CD4-positive, alpha-beta T cell treated with Interleukin-4 for 1 hour (primary cell): Measurements from ENCODE around the gene RPH3AL.
"Not testable (repeated sequence)": the region's sequence is repeated elsewhere in the genome, so short reads cannot be mapped to it uniquely, and the experiment has no call there.

Source experiments
- DNase-seq, 2 donors: peaks; one replicate each; pipeline ENCODE4 v3.0.0-alpha.2; 2020 to 2022

The RPH3AL gene

DNA sequence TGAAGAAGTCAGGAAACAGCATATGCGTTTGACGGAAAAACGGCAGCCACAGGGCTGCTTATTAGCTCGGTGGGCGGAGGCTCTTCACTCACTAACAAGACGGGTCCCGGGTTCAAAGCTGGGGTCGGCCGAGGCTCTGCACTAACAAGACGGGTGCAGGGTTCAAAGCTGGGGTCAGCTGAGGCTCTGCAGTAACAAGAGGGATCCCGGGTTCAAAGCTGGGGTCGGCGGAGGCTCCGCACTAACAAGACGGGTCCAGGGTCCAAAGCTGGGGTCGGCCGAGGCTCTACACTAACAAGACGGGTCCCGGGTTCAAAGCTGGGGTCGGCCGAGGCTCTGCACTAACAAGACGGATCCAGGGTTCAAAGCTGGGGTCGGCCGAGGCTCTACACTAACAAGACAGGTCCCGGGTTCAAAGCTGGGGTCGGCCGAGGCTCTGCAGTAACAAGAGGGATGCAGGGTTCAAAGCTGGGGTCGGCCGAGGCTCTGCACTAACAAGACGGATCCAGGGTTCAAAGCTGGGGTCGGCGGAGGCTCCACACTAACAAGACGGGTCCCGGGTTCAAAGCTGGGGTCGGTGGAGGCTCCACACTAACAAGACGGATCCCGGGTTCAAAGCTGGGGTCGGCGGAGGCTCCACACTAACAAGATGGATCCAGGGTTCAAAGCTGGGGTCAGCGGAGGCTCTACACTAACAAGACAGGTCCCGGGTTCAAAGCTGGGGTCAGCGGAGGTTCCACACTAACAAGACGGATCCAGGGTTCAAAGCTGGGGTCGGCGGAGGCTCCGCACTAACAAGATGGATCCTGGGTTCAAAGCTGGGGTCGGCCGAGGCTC lies 117.4 kb downstream of the RPH3AL start:
- not testable (repeated sequence) for DNase-seq

- not testable (repeated sequence) for DNase-seq
These were observed 118.2 kb downstream of the RPH3AL start for GRCh38 chr17:234163-234993.

- DNase-seq, result peak in 1 of 2 donors; percentile 11
These were observed 119.1 kb downstream of the RPH3AL start for GRCh38 chr17:233473-233941.

DNA sequence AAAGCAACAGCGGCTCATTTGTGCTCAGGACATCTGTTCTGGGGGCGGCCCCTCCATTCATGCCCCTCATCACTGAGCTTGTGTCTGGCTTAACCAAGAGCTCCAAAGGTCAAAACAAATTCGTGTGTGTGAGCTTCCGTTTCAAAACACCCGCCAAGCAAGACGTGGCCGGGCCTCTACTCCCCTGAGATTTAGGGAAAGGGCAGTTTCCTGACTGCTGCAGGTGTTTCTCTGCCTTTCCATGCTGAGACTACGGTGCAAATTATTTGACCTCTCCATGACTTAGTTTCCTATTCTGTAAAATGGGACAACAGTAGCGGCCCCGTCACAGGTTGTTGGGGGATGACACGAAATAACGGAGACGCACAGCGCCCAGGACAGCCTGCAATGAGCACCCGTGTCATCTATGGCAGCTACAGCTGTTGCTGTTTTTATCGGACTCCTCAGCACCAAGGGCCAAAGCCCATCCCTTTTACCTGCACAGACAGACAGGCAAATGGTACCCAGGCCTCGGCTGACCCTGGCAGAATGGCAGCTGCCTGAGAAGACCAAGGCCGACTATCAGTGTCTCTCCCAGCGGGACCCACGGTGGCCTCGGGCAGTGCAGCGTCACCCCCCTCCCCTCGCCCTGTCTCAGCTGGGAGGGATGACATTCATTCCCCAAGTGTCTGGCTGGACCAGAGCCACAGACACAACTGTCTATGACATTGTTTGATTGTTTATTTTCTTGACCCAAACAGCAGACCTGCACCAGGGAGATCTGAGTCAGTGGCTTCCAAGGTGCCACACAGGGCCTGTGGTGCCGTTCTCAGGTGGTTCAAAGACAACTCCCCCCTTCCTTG lies 120.4 kb downstream of the RPH3AL start:
- peak in 1 of 2 donors; percentile 9 for DNase-seq

DNA sequence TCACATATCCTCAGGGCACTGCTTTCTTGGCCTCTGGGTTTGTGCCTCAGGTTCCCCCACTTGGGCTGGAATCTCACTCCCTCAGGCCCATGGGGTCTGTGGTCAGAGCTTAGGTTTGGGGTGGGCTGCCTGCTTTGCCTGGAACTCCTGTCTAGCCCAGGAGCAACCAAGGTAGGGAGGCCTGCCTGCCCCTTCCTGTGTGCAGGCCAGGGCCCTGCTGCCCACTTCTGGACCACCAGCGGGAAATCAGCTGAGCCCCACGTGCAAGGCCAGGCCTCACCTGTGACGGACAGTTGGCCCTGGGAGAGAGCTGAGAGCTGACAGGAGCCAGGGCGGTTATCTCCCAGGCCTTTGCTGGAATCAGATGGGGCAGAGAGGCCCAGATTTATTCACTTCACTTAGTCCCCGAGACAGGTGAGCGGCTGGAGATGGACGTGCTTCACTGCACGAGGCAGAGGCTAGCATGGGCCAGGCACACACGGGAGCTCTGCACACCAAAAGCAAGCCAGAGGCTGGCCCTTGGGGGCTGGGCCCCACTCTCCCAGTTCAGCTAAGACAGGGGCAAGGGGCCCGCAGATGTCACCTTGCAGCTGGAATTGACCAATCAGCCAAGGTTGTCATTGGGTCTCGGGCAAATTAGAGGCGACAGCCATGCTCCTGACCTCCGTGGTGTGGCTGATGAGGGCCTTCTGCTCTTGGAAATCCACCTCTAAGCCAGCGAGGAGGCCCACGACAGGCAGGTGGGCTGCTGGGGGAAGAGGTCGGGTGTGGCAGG lies 121.2 kb downstream of the RPH3AL start:
- DNase-seq, result no peak

DNA sequence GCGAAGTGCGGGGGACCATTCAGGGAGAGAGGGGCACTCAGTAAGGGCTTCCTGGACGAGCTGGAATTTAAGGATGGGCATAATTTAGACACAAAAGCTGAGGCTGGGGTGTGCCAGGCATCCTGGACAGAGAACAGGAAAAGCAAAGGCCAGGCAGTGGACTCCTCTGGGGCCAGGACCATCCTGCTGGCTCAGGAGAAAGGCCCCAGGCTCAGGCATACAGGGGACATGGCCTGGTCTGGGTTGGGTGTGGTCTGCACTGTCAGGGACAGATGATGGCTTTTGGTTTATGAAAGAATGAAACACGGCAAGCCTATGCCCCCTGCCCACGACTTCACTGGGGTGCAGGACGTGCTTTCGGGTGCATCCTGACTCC lies 122.2 kb downstream of the RPH3AL start:
- no peak for DNase-seq

GRCh38 chr17:229709-230394 lies 122.8 kb downstream of the RPH3AL start:
- no peak for DNase-seq

DNA sequence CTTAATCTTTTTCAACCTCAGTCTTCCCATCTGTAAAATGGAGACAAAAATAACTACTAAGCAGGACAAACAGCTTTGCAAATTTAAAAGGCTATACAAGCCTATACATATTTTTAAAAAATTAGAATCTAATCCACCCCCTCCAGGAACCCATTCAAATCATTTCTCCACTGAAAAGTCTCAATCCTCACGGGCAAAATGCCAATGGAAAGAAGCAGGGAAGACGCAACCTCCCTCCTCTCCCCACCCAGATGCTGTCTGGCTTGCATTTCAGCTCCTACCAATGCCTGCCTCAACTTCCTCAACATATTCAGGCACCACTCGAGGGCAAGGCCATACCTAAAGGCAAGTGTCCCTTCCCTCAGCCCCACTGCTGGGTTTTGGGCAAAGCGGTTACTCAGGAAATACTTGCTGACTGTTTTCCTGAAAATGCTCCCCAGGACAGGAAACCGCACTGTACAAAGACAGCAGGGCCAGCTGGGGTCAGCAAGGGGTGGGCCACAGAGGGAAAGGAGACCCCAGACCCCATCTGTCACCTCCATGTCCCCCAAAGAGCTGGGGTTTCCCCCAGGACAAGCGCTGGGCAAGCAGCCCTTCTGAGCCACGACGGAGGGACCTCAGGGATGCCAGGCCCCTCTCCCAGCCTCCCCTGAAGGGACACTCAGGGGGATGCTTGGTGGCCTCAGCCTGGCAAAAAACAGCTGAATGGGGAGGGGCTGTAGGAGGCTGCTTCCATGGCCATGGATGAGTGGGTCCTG lies 123.5 kb downstream of the RPH3AL start:
- DNase-seq, result no peak

DNA sequence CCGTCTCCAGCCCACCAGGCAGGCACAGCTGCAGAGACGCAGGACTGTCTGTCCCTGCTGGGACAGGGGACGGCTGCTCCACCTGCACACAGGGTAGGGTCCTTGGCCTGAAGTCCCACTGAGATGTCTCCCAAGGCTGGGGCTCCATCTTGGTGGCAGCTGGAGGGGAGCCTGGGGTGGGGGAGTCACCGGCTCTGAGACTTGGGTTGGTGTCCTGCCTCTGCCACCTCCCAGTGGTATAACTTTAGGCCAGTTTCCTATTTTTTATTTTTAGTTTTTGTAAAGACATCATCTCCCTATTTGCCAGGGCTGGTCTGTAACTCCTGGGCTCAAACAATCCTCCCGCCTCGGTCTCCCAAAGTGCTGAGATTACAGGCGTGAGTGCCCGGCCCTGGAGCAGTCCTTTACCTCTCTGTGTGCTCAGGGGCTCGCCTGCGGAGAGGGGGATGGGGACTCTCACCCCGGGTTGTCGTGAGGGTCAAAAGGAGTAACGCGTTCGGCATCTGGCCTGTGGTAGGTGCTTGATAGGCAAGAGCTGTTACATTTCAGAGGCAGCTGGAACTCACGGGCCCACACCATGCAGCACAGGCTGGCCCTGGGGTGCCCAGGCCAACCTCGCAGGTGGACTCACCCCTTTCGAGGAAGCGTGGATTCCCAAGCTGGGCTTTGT lies 124.5 kb downstream of the RPH3AL start:
- DNase-seq, result no peak

- no peak for DNase-seq
These were observed 125.3 kb downstream of the RPH3AL start for GRCh38 chr17:227078-227945.

DNA sequence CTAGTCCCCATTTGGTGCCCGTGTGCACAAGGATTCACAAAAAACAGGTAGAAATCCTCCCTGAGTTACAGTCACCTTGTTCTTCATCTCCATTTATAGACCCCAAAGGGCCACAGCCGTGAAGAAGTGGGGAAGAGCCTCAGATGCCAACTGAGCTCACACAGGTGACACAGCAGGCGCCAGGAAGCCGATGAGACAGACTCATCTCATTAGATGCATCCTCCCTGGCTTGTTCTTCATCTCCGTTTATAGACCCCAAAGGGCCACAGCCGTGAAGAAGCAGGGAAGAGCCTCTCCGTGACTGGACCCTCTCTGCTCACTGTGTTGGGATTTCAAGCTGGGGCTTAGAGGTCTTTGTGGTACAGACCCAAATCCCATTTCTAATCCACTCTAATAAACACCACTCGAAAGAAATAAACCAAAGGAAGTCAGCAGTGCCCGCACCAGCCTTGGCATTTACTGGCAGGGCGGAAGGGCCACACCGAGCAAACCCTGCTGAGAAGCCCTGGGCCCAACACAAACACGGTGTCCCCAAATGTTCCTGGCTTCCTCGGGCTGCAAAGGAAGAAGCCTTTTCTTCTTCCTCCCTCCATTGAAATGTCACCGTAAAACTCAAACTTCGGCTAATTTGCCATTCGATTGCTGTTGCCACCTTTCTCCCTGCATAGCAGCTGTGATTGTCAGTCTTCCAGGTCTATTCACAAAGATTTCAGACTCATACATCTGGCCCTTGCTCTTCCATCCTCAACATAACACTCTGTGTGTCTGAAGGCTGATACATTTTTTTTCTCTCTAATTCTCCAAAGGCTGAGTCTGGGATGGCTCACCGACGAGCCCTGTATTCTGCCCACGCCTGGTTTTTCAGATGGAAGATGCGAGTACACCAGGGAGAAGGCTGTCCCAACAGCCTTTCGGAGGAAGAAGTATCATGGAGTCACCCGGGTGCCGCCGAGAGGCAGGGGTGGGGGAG lies 126.2 kb downstream of the RPH3AL start:
- no peak for DNase-seq

DNA sequence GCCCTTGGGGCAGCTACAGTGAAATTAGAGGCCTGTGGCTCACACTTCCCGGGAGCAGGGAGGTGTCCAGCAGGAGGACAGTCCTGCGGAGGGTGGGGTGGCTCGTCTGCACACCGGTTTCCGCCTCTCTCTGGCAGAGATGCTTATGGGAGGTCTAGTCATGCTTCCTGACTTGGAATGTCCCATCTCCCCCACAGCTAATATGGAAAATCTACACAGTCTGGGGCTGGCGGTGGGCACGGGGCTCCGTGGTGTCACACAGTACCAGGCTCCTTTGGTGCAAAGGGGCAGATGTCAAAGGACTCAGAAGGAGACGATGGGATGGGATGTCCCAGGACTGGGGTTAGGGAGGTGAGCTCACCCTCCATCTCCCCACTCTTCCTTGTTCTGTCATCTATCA lies 127.1 kb downstream of the RPH3AL start:
- DNase-seq, result no peak

DNA sequence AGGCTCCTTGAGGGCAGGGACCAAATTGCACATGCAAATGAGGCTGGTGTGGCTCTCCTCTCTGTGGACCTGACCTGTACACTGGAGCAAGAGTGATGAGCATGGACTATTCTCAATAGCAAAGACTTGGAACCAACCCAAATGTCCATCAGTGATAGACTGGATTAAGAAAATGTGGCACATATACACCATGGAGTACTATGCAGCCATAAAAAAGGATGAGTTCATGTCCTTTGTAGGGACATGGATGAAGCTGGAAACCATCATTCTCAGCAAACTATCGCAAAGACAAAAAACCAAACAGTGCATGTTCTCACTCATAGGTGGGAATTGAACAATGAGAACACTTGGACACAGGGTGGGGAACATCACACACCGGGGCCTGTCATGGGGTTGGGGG lies 128.0 kb downstream of the RPH3AL start:
- not testable (repeated sequence) for DNase-seq

DNA sequence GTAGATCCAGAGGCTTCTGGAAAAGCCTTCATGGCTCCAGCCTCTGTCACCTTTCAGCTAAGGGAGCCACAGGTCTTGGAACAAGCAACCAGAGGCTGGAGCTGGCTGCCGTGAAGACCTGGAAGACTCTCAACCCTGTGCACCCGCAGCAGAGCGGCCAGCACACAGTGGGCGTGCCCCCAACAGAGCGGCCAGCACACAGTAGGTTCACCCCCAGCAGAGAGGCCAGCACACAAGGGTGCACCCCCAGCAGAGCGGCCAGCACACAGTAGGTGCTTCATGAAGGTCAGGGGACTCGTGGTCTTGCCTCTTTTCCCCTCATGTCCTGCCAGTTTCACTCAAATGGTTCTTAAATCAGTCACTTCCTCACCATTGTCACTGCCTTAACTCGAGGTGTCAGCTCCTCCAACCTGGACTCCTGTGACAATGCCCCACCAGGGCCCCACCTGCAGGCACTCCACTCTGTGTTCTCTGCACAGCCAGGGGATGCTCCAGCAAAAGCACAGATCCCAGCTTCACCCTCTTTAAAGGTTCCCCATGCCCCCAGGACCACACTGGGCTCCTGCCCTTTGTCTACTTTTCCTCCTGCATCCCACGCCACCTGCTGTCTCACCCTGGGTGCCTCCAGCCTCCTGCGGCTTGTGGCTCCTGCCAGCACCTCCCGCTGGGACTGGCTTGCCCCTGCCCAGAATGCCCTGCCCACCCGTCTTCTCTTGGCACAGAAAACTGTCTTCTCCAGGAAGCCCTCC lies 128.7 kb downstream of the RPH3AL start:
- no peak for DNase-seq

DNA sequence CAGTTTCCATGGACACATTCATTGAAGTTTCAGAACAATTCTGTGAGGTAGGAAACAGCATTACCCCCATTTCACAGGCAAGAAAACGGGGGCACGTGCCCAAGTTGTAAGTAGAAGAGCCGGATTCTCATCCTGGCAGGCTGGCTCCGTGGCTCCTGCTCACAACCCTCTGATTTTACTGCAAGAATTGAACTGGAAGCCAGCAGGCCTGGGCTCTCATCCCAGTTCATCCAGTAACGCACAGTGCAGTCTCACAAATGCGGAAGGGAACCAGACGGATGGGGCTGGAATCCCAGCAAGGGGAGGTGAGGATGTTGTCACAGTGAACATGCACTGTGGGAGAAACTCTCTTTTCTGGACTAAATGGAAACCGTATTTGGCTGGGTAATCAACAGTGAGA lies 130.4 kb downstream of the RPH3AL start:
- no peak for DNase-seq

DNA sequence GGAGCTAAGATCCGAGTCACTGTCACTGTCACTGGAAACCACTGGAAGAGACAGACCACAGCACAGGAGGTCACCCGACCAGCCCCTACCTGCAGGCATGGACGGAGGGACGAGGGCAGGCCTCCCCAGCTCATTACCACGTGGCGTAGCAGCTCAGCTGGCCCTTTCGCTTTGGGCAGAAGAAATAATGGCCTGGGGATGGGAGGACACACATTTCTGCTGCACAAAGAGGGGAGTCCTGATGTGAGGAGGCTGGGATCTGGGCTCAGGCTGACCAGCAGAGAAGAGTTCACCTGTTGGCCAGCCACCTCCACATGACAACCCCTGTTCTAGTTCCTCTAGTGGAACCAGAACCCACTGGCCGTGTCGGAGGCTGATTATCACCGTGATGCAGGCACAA lies 132.9 kb downstream of the RPH3AL start:
- no peak for DNase-seq

GRCh38 chr17:218432-219110 lies 134.0 kb downstream of the RPH3AL start:
- DNase-seq, result no peak
